ENCODE measurements around the gene TBX20.
"Not testable (repeated sequence)": the region's sequence is repeated elsewhere in the genome, so short reads cannot be mapped to it uniquely, and the experiment has no call there.

DNA sequence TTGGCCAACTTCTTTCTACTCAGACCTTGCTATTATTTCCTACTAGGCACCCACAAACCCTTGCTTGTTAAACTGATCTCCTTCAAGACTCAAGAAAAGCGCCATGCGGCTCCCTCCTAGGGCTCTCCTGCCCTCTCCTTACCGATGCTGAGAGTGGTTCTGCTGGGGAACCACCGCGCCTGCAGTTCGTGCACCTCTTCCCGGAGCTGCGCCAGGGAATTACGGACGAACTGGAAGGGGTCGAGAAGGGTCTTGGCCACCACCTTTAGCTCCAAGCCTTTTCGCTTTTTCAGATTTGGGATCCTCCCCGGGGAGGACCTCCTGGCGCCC, 68.4 kb downstream of the TBX20 start:
- TF ChIP-seq, protein P1, sequence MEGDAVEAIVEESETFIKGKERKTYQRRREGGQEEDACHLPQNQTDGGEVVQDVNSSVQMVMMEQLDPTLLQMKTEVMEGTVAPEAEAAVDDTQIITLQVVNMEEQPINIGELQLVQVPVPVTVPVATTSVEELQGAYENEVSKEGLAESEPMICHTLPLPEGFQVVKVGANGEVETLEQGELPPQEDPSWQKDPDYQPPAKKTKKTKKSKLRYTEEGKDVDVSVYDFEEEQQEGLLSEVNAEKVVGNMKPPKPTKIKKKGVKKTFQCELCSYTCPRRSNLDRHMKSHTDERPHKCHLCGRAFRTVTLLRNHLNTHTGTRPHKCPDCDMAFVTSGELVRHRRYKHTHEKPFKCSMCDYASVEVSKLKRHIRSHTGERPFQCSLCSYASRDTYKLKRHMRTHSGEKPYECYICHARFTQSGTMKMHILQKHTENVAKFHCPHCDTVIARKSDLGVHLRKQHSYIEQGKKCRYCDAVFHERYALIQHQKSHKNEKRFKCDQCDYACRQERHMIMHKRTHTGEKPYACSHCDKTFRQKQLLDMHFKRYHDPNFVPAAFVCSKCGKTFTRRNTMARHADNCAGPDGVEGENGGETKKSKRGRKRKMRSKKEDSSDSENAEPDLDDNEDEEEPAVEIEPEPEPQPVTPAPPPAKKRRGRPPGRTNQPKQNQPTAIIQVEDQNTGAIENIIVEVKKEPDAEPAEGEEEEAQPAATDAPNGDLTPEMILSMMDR (IDR thresholded peaks at IDR 0.05; ENCODE audit: insufficient read depth, low read depth, low read length) = not testable (repeated sequence)
- not testable (repeated sequence) for TF ChIP-seq EZH2 (IDR thresholded peaks at IDR 0.05; ENCODE audit: insufficient read depth, low read length)

Measured in astrocyte (in vitro differentiated cells and primary cell).